Ovary (tissue), 9 donors: ENCODE results near the gene ROPN1B. TPM values are rescaled to one million over a fixed set of nuclear protein-coding genes. Genes with fewer than 3 reads are reported as not detected.
"Not testable (repeated sequence)": the region's sequence is repeated elsewhere in the genome, so short reads cannot be mapped to it uniquely, and the experiment has no call there.

Experiments used
- DNase-seq, 5 donors: peaks; one replicate each; pipeline ENCODE4 v3.0.0-alpha.2; 2019 to 2020
- H3K27ac ChIP-seq, 2 donors: fragments of 200-600 bp; one replicate each; pipeline versions ENCODE4 v1.5.1 to v1.8.0; 2019 to 2022
- H3K27me3 ChIP-seq: fragments of 200-600 bp; one replicate; pipeline ENCODE4 v1.8.0; 2022
- H3K36me3 ChIP-seq: fragments of 200-600 bp; sonication (generic); one replicate; pipeline ENCODE4 v1.5.1; 2019
- H3K4me1 ChIP-seq: one replicate; pipeline ENCODE4 v1.8.1; 2013; ENCODE audit warnings: mild to moderate bottlenecking, moderate library complexity; ENCODE audit not compliant: insufficient read depth
- H3K4me3 ChIP-seq: fragments of 200-600 bp; sonication (generic); one replicate; pipeline ENCODE4 v1.5.1; 2017
- H3K9me3 ChIP-seq, 2 donors: fragments of 200-600 bp in 1 of 2; sonication (generic) in 1 of 2; one replicate each; pipeline versions ENCODE4 v1.5.1 to v1.8.1; 2013 to 2019; ENCODE audit warnings: mild to moderate bottlenecking in 1 of 2, moderate library complexity in 1 of 2
- CTCF ChIP-seq, 3 donors: fragments of 450-650 bp in 2 of 3; fragments of 200-600 bp in 1 of 3; IDR thresholded peaks; one replicate each; pipeline versions ENCODE4 v1.5.1 to v1.8.0; 2016 to 2022; ENCODE audit warnings: antibody characterized with exemption in 3 of 3, mild to moderate bottlenecking in 1 of 3
- EP300 ChIP-seq: sonication (generic); formaldehyde crosslinking; IDR thresholded peaks from one replicate; pipeline ENCODE4 v1.6.1; 2017; ENCODE audit warnings: antibody characterized with exemption
- POLR2A ChIP-seq: fragments of 450-650 bp; IDR thresholded peaks from one replicate; pipeline ENCODE4 v1.6.1; 2017; ENCODE audit warnings: antibody characterized with exemption, mild to moderate bottlenecking, moderate library complexity
- WGBS, 3 donors: extraction: QIAGEN DNeasy Blood & Tissue Kit in 1 of 3; methylation state at CpG; one replicate each; pipeline versions ENCODE4 v1.1.5 to v1.1.7; 2013 to 2017; 5-methylcytosine and 5-hydroxymethylcytosine counted together
- intact Hi-C, 4 donors: fragments of 100-400 bp; cut with DNase I; formaldehyde crosslinking; loops; one replicate each; pipeline versions ENCODE4 v1.11.0 to v1.15.1; 2022 to 2023
- polyA plus RNA-seq, 2 donors: library from polyadenylated mRNA; stranded (reverse); fragments of 200-250 nt in 1 of 2; fragments of 350-450 nt in 1 of 2; fragmentation: Illumina TruSeq in 1 of 2; extraction: RNeasy Lipid Tissue Mini Kit (QIAGEN cat#74804) in 1 of 2; gene quantifications; one replicate each; pipeline ENCODE4 v1.2.3, GENCODE V29; 2013 to 2014
- total RNA-seq, 7 donors: library from RNA; depleted of rRNA in 2 of 7; stranded (reverse); fragments of >200 nt in 2 of 7; fragmentation: NEBNext Ultra II Directional in 3 of 7; extraction: Animal tissue kit (Norgen Biotek cat#: 25700) in 3 of 7; gene quantifications; one replicate each; pipeline versions ENCODE4 v1.1.0 to v1.2.4, GENCODE V29; 2016 to 2023
- donor health status: DM: no; HTN: no; CAD: no; lungs with moderate emphysema.
- donor health status: DM: no; HTN: no; CAD: no.
- donor health status: Bipolar disorder and iron deficiency.
- donor health status: DM: yes; HTN: yes; CAD: no.
- donor health status: DM: no; HTN: no; CAD: no.
- donor health status: DM: yes; HTN: yes; CAD: no.

The ROPN1B gene
- total and polyA plus RNA-seq, 9 donors: 0.23 TPM; not detected in 8

GRCh38 chr3:125967156-125967555, 1.8 kb upstream of the ROPN1B start:
- no peak for DNase-seq
- TF ChIP-seq POLR2A (no peak), CTCF (IDR thresholded peaks at IDR 0.05) (no peak), EP300 (no peak)
- Histone ChIP-seq H3K36me3 (no peaks in the 10 kb centered on the region), H3K9me3 (no peaks in the 10 kb centered on the region), H3K27ac (no peak overlapping the region), H3K4me3 (no peak overlapping the region), H3K4me1 (peaks cover 4% of the 10 kb centered on the region), H3K27me3 (no peaks in the 10 kb centered on the region)
- intact Hi-C loops: no loop called here

GRCh38 chr3:125968121-125968520, 857 bp upstream of the ROPN1B start:
- H3K4me3 ChIP-seq, H3K9me3 ChIP-seq, intact Hi-C loops, H3K27me3 ChIP-seq, H3K27ac ChIP-seq, H3K4me1 ChIP-seq, H3K36me3 ChIP-seq, DNase-seq: not testable (repeated sequence)
- WGBS, 3 donors: 79 to 92% (median 79%) methylated on average over 2 of the region's 2 CpGs

- peak overlapping the region; percentile 20 for H3K4me3 ChIP-seq
- H3K4me1 ChIP-seq, H3K27ac ChIP-seq, H3K36me3 ChIP-seq, H3K9me3 ChIP-seq, intact Hi-C loops, H3K27me3 ChIP-seq: not testable (repeated sequence)
- WGBS, 3 donors: 1 to 5% (median 1%) methylated on average over 29 to 31 of the region's 31 CpGs
- peak; percentile 32 to 53 (median 45) for DNase-seq
- TF ChIP-seq CTCF (IDR thresholded peaks at IDR 0.05): peak; percentile 51 to 71 (median 57)
Measured at GRCh38 chr3:125971997-125972944, 3.3 kb downstream of the ROPN1B start.

GRCh38 chr3:125975245-125976002, 6.4 kb downstream of the ROPN1B start:
- 65 to 77% (median 74%) methylated on average over 9 of the region's 9 CpGs for WGBS, 3 donors
- H3K4me3 ChIP-seq, H3K4me1 ChIP-seq, H3K9me3 ChIP-seq, H3K36me3 ChIP-seq, H3K27me3 ChIP-seq, intact Hi-C loops, H3K27ac ChIP-seq, DNase-seq: not testable (repeated sequence)

- H3K9me3 ChIP-seq, intact Hi-C loops, H3K36me3 ChIP-seq, H3K4me1 ChIP-seq, H3K27me3 ChIP-seq, H3K4me3 ChIP-seq, H3K27ac ChIP-seq, DNase-seq: not testable (repeated sequence)
- WGBS, 3 donors: 86 to 95% (median 92%) methylated on average over 3 of the region's 3 CpGs
Measured at GRCh38 chr3:125976003-125976390, 7.0 kb downstream of the ROPN1B start.

GRCh38 chr3:125977104-125977503, 8.1 kb downstream of the ROPN1B start:
- H3K27ac ChIP-seq, H3K4me1 ChIP-seq, H3K27me3 ChIP-seq, H3K9me3 ChIP-seq, DNase-seq, H3K4me3 ChIP-seq, H3K36me3 ChIP-seq, intact Hi-C loops: not testable (repeated sequence)
- WGBS, 3 donors: 9 to 23% (median 14%) methylated on average over 4 of the region's 7 CpGs

GRCh38 chr3:125984951-125985350, 16.0 kb downstream of the ROPN1B start:
- DNase-seq, H3K4me1 ChIP-seq, H3K27ac ChIP-seq, intact Hi-C loops, H3K27me3 ChIP-seq, H3K4me3 ChIP-seq, H3K9me3 ChIP-seq, H3K36me3 ChIP-seq: not testable (repeated sequence)
- 75 to 92% (median 85%) methylated on average over 2 of the region's 2 CpGs for WGBS, 3 donors
